Calu3 (cell line): ENCODE data around the gene DAAM2. TPM values are rescaled to one million over a fixed set of nuclear protein-coding genes. Genes with fewer than 3 reads are reported as not detected.

Experiments
- BruUV-seq: library from RNA; stranded (reverse); fragments of 400-500 nt; replicated peaks from 2 replicates; lab custom pipeline; 2021; lab: Mats Ljungman, UMichigan
- CTCF ChIA-PET: fragments of 300-600 bp; sonication (Branson Sonifier 250); formaldehyde crosslinking; loops from one replicate; lab custom pipeline; 2022; ENCODE audit warnings: antibody characterized with exemption; lab: Charles Lee
- DNase-seq: peaks from one replicate; pipeline ENCODE4 v3.0.0; 2022
- H3K27ac Mint-ChIP-seq: one replicate; pipeline ENCODE4 v1.8.0; 2022; ENCODE audit warnings: mixed read lengths; ENCODE audit not compliant: unreplicated experiment
- H3K27me3 Mint-ChIP-seq: one replicate; pipeline ENCODE4 v1.8.0; 2022; ENCODE audit warnings: mixed read lengths; ENCODE audit not compliant: unreplicated experiment
- H3K36me3 Mint-ChIP-seq: one replicate; pipeline ENCODE4 v1.8.0; 2022; ENCODE audit warnings: mild to moderate bottlenecking, moderate library complexity, mixed read lengths; ENCODE audit not compliant: insufficient read depth, unreplicated experiment
- H3K4me1 Mint-ChIP-seq: one replicate; pipeline ENCODE4 v1.8.0; 2022; ENCODE audit warnings: mild to moderate bottlenecking, low read depth, mixed read lengths; ENCODE audit not compliant: unreplicated experiment
- H3K4me3 Mint-ChIP-seq: one replicate; pipeline ENCODE4 v1.8.0; 2022; ENCODE audit warnings: mild to moderate bottlenecking, low read depth, moderate library complexity, mixed read lengths; ENCODE audit not compliant: unreplicated experiment
- H3K9me3 Mint-ChIP-seq: one replicate; pipeline ENCODE4 v1.8.0; 2022; ENCODE audit warnings: low read depth, mixed read lengths; ENCODE audit not compliant: unreplicated experiment
- CTCF ChIP-seq: fragments of 200-600 bp; IDR thresholded peaks from one replicate; pipeline ENCODE4 v1.8.0; 2022; ENCODE audit warnings: antibody characterized with exemption; ENCODE audit not compliant: unreplicated experiment
- intact Hi-C: fragments of 100-400 bp; cut with micrococcal nuclease; formaldehyde crosslinking; loops from one replicate; pipeline ENCODE4 v1.10.0; 2022; ENCODE audit not compliant: unreplicated experiment
- total RNA-seq: library from RNA; stranded (reverse); gene quantifications from 2 replicates; pipeline ENCODE4 v1.2.3, GENCODE V29; 2022

Gene DAAM2
- total RNA-seq, 1 experiment from 2014 or later: not detected

- H3K9me3 Mint-ChIP-seq: peaks cover 2% of the 10 kb centered on the region
- no peaks in the 10 kb centered on the region for H3K4me1 Mint-ChIP-seq
- no peak for TF ChIP-seq CTCF
- H3K27me3 Mint-ChIP-seq: peaks cover 80% of the 10 kb centered on the region
- DNase-seq: no peak
- H3K27ac Mint-ChIP-seq: no peak overlapping the region
- H3K36me3 Mint-ChIP-seq: no peaks in the 10 kb centered on the region
- BruUV-seq: no TSS peak
- intact Hi-C loops: no loop called here
- H3K4me3 Mint-ChIP-seq: no peak overlapping the region
- CTCF ChIA-PET: no interaction called here
Observed at GRCh38 chr6:39812853-39813533, 20.8 kb downstream of the DAAM2 start.

- Mint-ChIP-seq H3K27ac (no peak overlapping the region), H3K4me3 (no peak overlapping the region), H3K9me3 (peaks cover 2% of the 10 kb centered on the region), H3K36me3 (no peaks in the 10 kb centered on the region), H3K27me3 (peaks cover 68% of the 10 kb centered on the region), H3K4me1 (no peaks in the 10 kb centered on the region)
- no peak for TF ChIP-seq CTCF
- no TSS peak for BruUV-seq
- DNase-seq: no peak
- CTCF ChIA-PET: no interaction called here
- intact Hi-C loops: no loop called here
Observed at GRCh38 chr6:39814236-39814635, 22.1 kb downstream of the DAAM2 start.

- intact Hi-C loops: no loop called here
- no peaks in the 10 kb centered on the region for H3K4me1 Mint-ChIP-seq
- CTCF ChIA-PET: interaction anchor here (0.6 kb wide), 1 partner anchor 183 kb away, joined by 3 read pairs; no protein-coding TSS in a partner anchor
- no peak for DNase-seq
- peaks cover 56% of the 10 kb centered on the region for H3K27me3 Mint-ChIP-seq
- no peak for TF ChIP-seq CTCF
- H3K36me3 Mint-ChIP-seq: no peaks in the 10 kb centered on the region
- H3K27ac Mint-ChIP-seq: no peak overlapping the region
- H3K4me3 Mint-ChIP-seq: no peak overlapping the region
- H3K9me3 Mint-ChIP-seq: peaks cover 2% of the 10 kb centered on the region
- BruUV-seq: no TSS peak
Observed at GRCh38 chr6:39815356-39815755, 23.2 kb downstream of the DAAM2 start.

GRCh38 chr6:39816747-39817146, 24.6 kb downstream of the DAAM2 start:
- Mint-ChIP-seq H3K4me3 (no peak overlapping the region), H3K27ac (no peak overlapping the region), H3K4me1 (no peaks in the 10 kb centered on the region), H3K9me3 (peaks cover 2% of the 10 kb centered on the region), H3K36me3 (no peaks in the 10 kb centered on the region), H3K27me3 (peaks cover 51% of the 10 kb centered on the region)
- intact Hi-C loops: no loop called here
- CTCF ChIA-PET: no interaction called here
- TF ChIP-seq CTCF: no peak
- no peak for DNase-seq
- BruUV-seq: no TSS peak
